ENCODE data around the gene WIZ.
"Not testable (repeated sequence)": the region's sequence is repeated elsewhere in the genome, so short reads cannot be mapped to it uniquely, and the experiment has no call there.

Gene WIZ

GRCh38 chr19:15449620-15450527 lies at the start of gene WIZ:
WIZ (minus strand) TSS chr19:15449956; CDS start chr19:15448307, 1,649 bp downstream.
- peak; percentile 68 to 69 for DNase-seq (ENCODE audit: low read depth in 2 of 2)

GRCh38 chr19:15498910-15499309 lies 49.2 kb upstream of the WIZ start:
- DNase-seq (ENCODE audit: low read depth in 2 of 2), result no peak

GRCh38 chr19:15498156-15498858 lies 48.6 kb upstream of the WIZ start:
- no peak for DNase-seq (ENCODE audit: low read depth in 2 of 2)

- no peak for DNase-seq (ENCODE audit: low read depth in 2 of 2)
These were observed 45.4 kb upstream of the WIZ start for GRCh38 chr19:15495151-15495550.

GRCh38 chr19:15488489-15489226 lies 38.9 kb upstream of the WIZ start:
- DNase-seq (ENCODE audit: low read depth in 2 of 2), result no peak

GRCh38 chr19:15487038-15487437 lies 37.3 kb upstream of the WIZ start:
- DNase-seq (ENCODE audit: low read depth in 2 of 2), result no peak

- DNase-seq (ENCODE audit: low read depth in 2 of 2), result not testable (repeated sequence)
These were observed 36.0 kb upstream of the WIZ start for GRCh38 chr19:15485768-15486167.

GRCh38 chr19:15480996-15481395 lies 31.2 kb upstream of the WIZ start:
- DNase-seq (ENCODE audit: low read depth in 2 of 2), result not testable (repeated sequence)

- DNase-seq (ENCODE audit: low read depth in 2 of 2), result no peak
These were observed 29.9 kb upstream of the WIZ start, which contains the start of gene PGLYRP2 for GRCh38 chr19:15479391-15480345. PGLYRP2 (minus strand) TSS chr19:15479501; CDS start chr19:15479371, 130 bp downstream.

GRCh38 chr19:15476325-15476724 lies 26.6 kb upstream of the WIZ start:
- no peak for DNase-seq (ENCODE audit: low read depth in 2 of 2)

- DNase-seq (ENCODE audit: low read depth in 2 of 2), result no peak
These were observed 25.9 kb upstream of the WIZ start for GRCh38 chr19:15475611-15476010.

GRCh38 chr19:15475169-15475568 lies 25.4 kb upstream of the WIZ start:
- no peak for DNase-seq (ENCODE audit: low read depth in 2 of 2)

GRCh38 chr19:15473821-15474220 lies 24.1 kb upstream of the WIZ start:
- DNase-seq (ENCODE audit: low read depth in 2 of 2), result not testable (repeated sequence)

- no peak for DNase-seq (ENCODE audit: low read depth in 2 of 2)
These were observed 21.9 kb upstream of the WIZ start for GRCh38 chr19:15471639-15472101.

GRCh38 chr19:15469513-15470297 lies 19.9 kb upstream of the WIZ start:
- no peak for DNase-seq (ENCODE audit: low read depth in 2 of 2)

GRCh38 chr19:15468675-15469512 lies 19.1 kb upstream of the WIZ start:
- DNase-seq (ENCODE audit: low read depth in 2 of 2), result no peak

- DNase-seq (ENCODE audit: low read depth in 2 of 2), result no peak
These were observed 18.0 kb upstream of the WIZ start for GRCh38 chr19:15467734-15468214.

GRCh38 chr19:15466851-15467733 lies 17.3 kb upstream of the WIZ start:
- DNase-seq (ENCODE audit: low read depth in 2 of 2), result peak in 1 of 2 donors; percentile 38
